IMR-90 (cell line): ENCODE results near the gene CIITA.

Source experiments
- ELK1 ChIP-seq: fragments of 150-350 bp; IDR thresholded peaks from 2 replicates; pipeline ENCODE4 v1.6.1; 2016; ENCODE audit warnings: low read depth, mild to moderate bottlenecking, low read length, moderate library complexity, borderline replicate concordance
- RAD21 ChIP-seq: IDR thresholded peaks from 2 replicates; pipeline ENCODE4 v1.6.1; 2012; ENCODE audit warnings: low read length, improper control_type of control experiment
- TF ChIP-seq, protein P1 (sequence below): conservative IDR thresholded peaks from 2 replicates; pipeline ENCODE4 v1.5.1; 2012; ENCODE audit warnings: mild to moderate bottlenecking, low read depth, low read length, improper control_type of control experiment

GRCh38 chr16:10840703-10841102 lies 36.3 kb upstream of the CIITA start:
- TF ChIP-seq, protein P1, sequence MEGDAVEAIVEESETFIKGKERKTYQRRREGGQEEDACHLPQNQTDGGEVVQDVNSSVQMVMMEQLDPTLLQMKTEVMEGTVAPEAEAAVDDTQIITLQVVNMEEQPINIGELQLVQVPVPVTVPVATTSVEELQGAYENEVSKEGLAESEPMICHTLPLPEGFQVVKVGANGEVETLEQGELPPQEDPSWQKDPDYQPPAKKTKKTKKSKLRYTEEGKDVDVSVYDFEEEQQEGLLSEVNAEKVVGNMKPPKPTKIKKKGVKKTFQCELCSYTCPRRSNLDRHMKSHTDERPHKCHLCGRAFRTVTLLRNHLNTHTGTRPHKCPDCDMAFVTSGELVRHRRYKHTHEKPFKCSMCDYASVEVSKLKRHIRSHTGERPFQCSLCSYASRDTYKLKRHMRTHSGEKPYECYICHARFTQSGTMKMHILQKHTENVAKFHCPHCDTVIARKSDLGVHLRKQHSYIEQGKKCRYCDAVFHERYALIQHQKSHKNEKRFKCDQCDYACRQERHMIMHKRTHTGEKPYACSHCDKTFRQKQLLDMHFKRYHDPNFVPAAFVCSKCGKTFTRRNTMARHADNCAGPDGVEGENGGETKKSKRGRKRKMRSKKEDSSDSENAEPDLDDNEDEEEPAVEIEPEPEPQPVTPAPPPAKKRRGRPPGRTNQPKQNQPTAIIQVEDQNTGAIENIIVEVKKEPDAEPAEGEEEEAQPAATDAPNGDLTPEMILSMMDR: no peak
- no peak for TF ChIP-seq ELK1
- no peak for TF ChIP-seq RAD21
